ENCODE results near the gene FOSB.
"Not testable (repeated sequence)": the region's sequence is repeated elsewhere in the genome, so short reads cannot be mapped to it uniquely, and the experiment has no call there.

Gene FOSB

GRCh38 chr19:45424191-45425058 lies 43.4 kb upstream of the FOSB start:
- peaks cover 29% of the 10 kb centered on the region for H3K4me1 ChIP-seq (ENCODE audit: control insufficient read depth, insufficient read depth, low read length, poor library complexity, severe bottlenecking)
- H3K9me3 ChIP-seq (ENCODE audit: control insufficient read depth, low read length) = no peaks in the 10 kb centered on the region
- H3K27ac ChIP-seq (ENCODE audit: insufficient read depth, low read length, poor library complexity, severe bottlenecking) = peak overlapping the region; percentile 64
- DNase-seq = peak in 1 of 3 donors; percentile 23
- H3K27me3 ChIP-seq (replicated peaks; ENCODE audit: control insufficient read depth, insufficient read depth, low read length, poor library complexity, severe bottlenecking) = peaks cover 8% of the 10 kb centered on the region
- H3K36me3 ChIP-seq (ENCODE audit: control insufficient read depth, insufficient read depth, low read length) = peaks cover 4% of the 10 kb centered on the region
- H3K4me3 ChIP-seq (ENCODE audit: insufficient read depth, low read depth, low read length, poor library complexity, severe bottlenecking) = peak overlapping the region; percentile 57

- no peaks in the 10 kb centered on the region for H3K9me3 ChIP-seq (ENCODE audit: control insufficient read depth, low read length)
These were observed 39.2 kb upstream of the FOSB start for GRCh38 chr19:45428384-45429231.

GRCh38 chr19:45429896-45430295 lies 37.9 kb upstream of the FOSB start:
- H3K27me3 ChIP-seq (replicated peaks; ENCODE audit: control insufficient read depth, insufficient read depth, low read length, poor library complexity, severe bottlenecking); H3K9me3 ChIP-seq (ENCODE audit: control insufficient read depth, low read length); H3K36me3 ChIP-seq (ENCODE audit: control insufficient read depth, insufficient read depth, low read length); DNase-seq; H3K27ac ChIP-seq (ENCODE audit: insufficient read depth, low read length, poor library complexity, severe bottlenecking); H3K4me3 ChIP-seq (ENCODE audit: insufficient read depth, low read depth, low read length, poor library complexity, severe bottlenecking); H3K4me1 ChIP-seq (ENCODE audit: control insufficient read depth, insufficient read depth, low read length, poor library complexity, severe bottlenecking): not testable (repeated sequence)

More at GRCh38 chr19:45428384-45429231, 39.2 kb upstream of the FOSB start:
- peaks cover 17% of the 10 kb centered on the region for H3K4me1 ChIP-seq (ENCODE audit: control insufficient read depth, insufficient read depth, low read length, poor library complexity, severe bottlenecking)
- no peak for DNase-seq
- peaks cover 8% of the 10 kb centered on the region for H3K27me3 ChIP-seq (replicated peaks; ENCODE audit: control insufficient read depth, insufficient read depth, low read length, poor library complexity, severe bottlenecking)
- H3K36me3 ChIP-seq (ENCODE audit: control insufficient read depth, insufficient read depth, low read length) = no peaks in the 10 kb centered on the region
- H3K4me3 ChIP-seq (ENCODE audit: insufficient read depth, low read depth, low read length, poor library complexity, severe bottlenecking) = peak overlapping the region; percentile 56
- H3K27ac ChIP-seq (ENCODE audit: insufficient read depth, low read length, poor library complexity, severe bottlenecking) = no peak overlapping the region

- not testable (repeated sequence) for H3K36me3 ChIP-seq (ENCODE audit: control insufficient read depth, insufficient read depth, low read length); H3K4me1 ChIP-seq (ENCODE audit: control insufficient read depth, insufficient read depth, low read length, poor library complexity, severe bottlenecking); H3K9me3 ChIP-seq (ENCODE audit: control insufficient read depth, low read length); DNase-seq; H3K4me3 ChIP-seq (ENCODE audit: insufficient read depth, low read depth, low read length, poor library complexity, severe bottlenecking); H3K27ac ChIP-seq (ENCODE audit: insufficient read depth, low read length, poor library complexity, severe bottlenecking); H3K27me3 ChIP-seq (replicated peaks; ENCODE audit: control insufficient read depth, insufficient read depth, low read length, poor library complexity, severe bottlenecking)
These were observed 36.8 kb upstream of the FOSB start for GRCh38 chr19:45431008-45431407.

GRCh38 chr19:45432543-45432942 lies 35.3 kb upstream of the FOSB start:
- not testable (repeated sequence) for H3K4me1 ChIP-seq (ENCODE audit: control insufficient read depth, insufficient read depth, low read length, poor library complexity, severe bottlenecking); H3K27ac ChIP-seq (ENCODE audit: insufficient read depth, low read length, poor library complexity, severe bottlenecking); H3K9me3 ChIP-seq (ENCODE audit: control insufficient read depth, low read length); H3K36me3 ChIP-seq (ENCODE audit: control insufficient read depth, insufficient read depth, low read length); DNase-seq; H3K4me3 ChIP-seq (ENCODE audit: insufficient read depth, low read depth, low read length, poor library complexity, severe bottlenecking); H3K27me3 ChIP-seq (replicated peaks; ENCODE audit: control insufficient read depth, insufficient read depth, low read length, poor library complexity, severe bottlenecking)

- Histone ChIP-seq H3K27ac (ENCODE audit: insufficient read depth, low read length, poor library complexity, severe bottlenecking) (no peak overlapping the region), H3K4me1 (ENCODE audit: control insufficient read depth, insufficient read depth, low read length, poor library complexity, severe bottlenecking) (peaks cover 8% of the 10 kb centered on the region), H3K9me3 (ENCODE audit: control insufficient read depth, low read length) (no peaks in the 10 kb centered on the region), H3K4me3 (ENCODE audit: insufficient read depth, low read depth, low read length, poor library complexity, severe bottlenecking) (no peak overlapping the region), H3K36me3 (ENCODE audit: control insufficient read depth, insufficient read depth, low read length) (no peaks in the 10 kb centered on the region), H3K27me3 (replicated peaks; ENCODE audit: control insufficient read depth, insufficient read depth, low read length, poor library complexity, severe bottlenecking) (no peaks in the 10 kb centered on the region)
- DNase-seq = no peak
These were observed 30.5 kb upstream of the FOSB start for GRCh38 chr19:45437328-45437727.

GRCh38 chr19:45439190-45439568 lies 28.6 kb upstream of the FOSB start:
- peak overlapping the region; percentile 78 for H3K27ac ChIP-seq (ENCODE audit: insufficient read depth, low read length, poor library complexity, severe bottlenecking)
- peaks cover 24% of the 10 kb centered on the region for H3K4me1 ChIP-seq (ENCODE audit: control insufficient read depth, insufficient read depth, low read length, poor library complexity, severe bottlenecking)
- no peak for DNase-seq
- no peaks in the 10 kb centered on the region for H3K27me3 ChIP-seq (replicated peaks; ENCODE audit: control insufficient read depth, insufficient read depth, low read length, poor library complexity, severe bottlenecking)
- no peaks in the 10 kb centered on the region for H3K9me3 ChIP-seq (ENCODE audit: control insufficient read depth, low read length)
- no peaks in the 10 kb centered on the region for H3K36me3 ChIP-seq (ENCODE audit: control insufficient read depth, insufficient read depth, low read length)
- H3K4me3 ChIP-seq (ENCODE audit: insufficient read depth, low read depth, low read length, poor library complexity, severe bottlenecking) = peak overlapping the region; percentile 70

- DNase-seq = peak; percentile 75 to 79 (median 78)
- Histone ChIP-seq H3K4me1 (ENCODE audit: control insufficient read depth, insufficient read depth, low read length, poor library complexity, severe bottlenecking) (peaks cover 29% of the 10 kb centered on the region), H3K4me3 (ENCODE audit: insufficient read depth, low read depth, low read length, poor library complexity, severe bottlenecking) (peak overlapping the region; percentile 70), H3K27ac (ENCODE audit: insufficient read depth, low read length, poor library complexity, severe bottlenecking) (peak overlapping the region; percentile 78), H3K36me3 (ENCODE audit: control insufficient read depth, insufficient read depth, low read length) (no peaks in the 10 kb centered on the region), H3K27me3 (replicated peaks; ENCODE audit: control insufficient read depth, insufficient read depth, low read length, poor library complexity, severe bottlenecking) (no peaks in the 10 kb centered on the region), H3K9me3 (ENCODE audit: control insufficient read depth, low read length) (no peaks in the 10 kb centered on the region)
These were observed 28.1 kb upstream of the FOSB start for GRCh38 chr19:45439569-45440258.

- Histone ChIP-seq H3K27ac (ENCODE audit: insufficient read depth, low read length, poor library complexity, severe bottlenecking) (peak overlapping the region; percentile 78), H3K4me1 (ENCODE audit: control insufficient read depth, insufficient read depth, low read length, poor library complexity, severe bottlenecking) (peaks cover 29% of the 10 kb centered on the region), H3K27me3 (replicated peaks; ENCODE audit: control insufficient read depth, insufficient read depth, low read length, poor library complexity, severe bottlenecking) (no peaks in the 10 kb centered on the region), H3K9me3 (ENCODE audit: control insufficient read depth, low read length) (no peaks in the 10 kb centered on the region), H3K36me3 (ENCODE audit: control insufficient read depth, insufficient read depth, low read length) (no peaks in the 10 kb centered on the region), H3K4me3 (ENCODE audit: insufficient read depth, low read depth, low read length, poor library complexity, severe bottlenecking) (peak overlapping the region; percentile 70)
- DNase-seq = no peak
These were observed 27.5 kb upstream of the FOSB start for GRCh38 chr19:45440259-45440638.

Data from effector memory CD4-positive, alpha-beta T cell (primary cell).